Measurements from ENCODE around the gene PIP5KL1. TPM values are rescaled to one million over a fixed set of nuclear protein-coding genes. Genes with fewer than 3 reads are reported as not detected.

PIP5KL1 gene
- total RNA-seq, 1 experiment from 2014 or later, result 5.1 TPM

DNA sequence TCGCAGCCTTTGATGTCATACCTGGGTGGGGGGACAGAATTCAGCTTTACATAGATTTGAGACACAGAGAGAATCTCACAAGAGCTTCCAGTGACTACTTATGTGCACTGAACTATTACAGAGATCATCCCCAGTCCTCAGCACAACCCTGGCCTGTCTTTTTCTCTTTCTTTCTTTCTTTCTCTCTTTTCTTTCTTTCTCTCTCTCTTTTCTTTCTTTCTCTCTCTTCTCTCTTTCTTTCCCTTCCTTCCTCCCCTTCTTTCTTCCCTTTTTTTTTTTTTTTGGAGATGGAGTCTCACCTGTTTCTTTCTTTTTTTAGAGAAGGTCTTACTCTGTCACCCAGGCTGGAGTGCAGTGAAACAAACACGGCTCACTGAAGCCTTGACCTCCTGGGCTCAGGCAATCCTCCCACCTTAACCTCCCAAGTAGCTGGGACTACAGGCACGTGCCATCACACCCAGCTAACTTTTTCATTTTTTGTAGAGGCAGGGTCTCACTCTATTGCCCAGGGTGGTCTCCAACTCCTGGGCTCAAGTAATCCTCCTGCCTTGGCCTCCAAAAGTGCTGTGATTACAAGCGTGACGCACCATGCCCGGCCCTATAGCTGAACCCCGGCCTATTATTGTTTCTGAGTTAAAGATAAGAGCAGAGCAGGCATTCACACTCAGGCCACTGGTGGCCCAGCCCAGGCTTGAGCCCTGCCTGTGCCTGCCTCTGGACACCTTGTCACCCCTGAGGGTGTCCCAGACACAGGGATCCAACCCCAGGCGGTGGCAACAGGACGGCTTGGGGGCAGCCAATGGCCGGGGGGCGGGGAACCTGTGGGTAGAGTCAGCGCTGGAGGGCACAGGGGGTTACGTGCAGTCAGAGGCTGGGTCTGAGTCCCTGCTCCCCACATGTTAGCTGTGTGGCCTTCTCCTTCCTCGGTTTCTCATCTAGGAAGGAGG, 4.3 kb downstream of the PIP5KL1 start:
- H3K27ac ChIP-seq (ENCODE audit: low read length), result no peak overlapping the region

DNA sequence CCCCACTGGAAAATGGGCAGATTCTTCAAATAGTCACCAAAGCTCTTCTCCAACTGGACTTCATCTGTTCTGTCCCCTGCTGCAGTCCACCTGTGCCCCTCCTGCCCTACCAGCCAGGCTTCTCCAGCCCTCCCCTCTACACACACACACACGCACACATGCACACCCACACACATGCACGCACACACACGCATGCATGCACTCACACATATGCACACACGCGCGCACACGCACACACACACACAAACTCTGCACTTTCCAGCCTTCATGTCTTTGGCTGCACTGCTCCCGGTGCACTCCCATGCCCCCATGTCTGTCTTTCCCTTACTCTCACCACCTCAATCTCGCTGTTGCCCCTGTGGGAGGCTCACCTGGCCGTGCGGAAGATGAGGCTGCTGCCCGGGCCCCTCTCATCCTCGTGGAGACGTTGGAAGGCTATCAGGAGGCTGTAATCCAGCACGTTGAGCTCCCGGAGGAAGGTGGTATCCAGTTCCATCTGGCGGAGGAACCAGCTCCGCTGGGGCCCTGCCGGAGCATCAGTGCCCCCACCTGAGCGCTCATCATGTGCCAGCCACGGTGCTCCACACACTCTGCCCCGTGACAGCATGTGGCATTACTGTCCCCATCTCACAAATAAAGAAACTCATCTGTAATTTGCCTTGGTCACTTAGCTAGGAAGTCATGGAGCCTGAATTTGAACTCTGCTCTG, 5.7 kb downstream of the PIP5KL1 start:
- CTCF ChIA-PET, result no interaction called here
- BruUV-seq (replicated peaks), result no TSS peak
- TF ChIP-seq EZH2 (IDR thresholded peaks at IDR 0.05; ENCODE audit: low read length, unreplicated experiment) (no peak), EZH2phosphoT487 (IDR thresholded peaks at IDR 0.05; ENCODE audit: borderline replicate concordance, low read length) (no peak)
- TF ChIP-seq, protein P1, sequence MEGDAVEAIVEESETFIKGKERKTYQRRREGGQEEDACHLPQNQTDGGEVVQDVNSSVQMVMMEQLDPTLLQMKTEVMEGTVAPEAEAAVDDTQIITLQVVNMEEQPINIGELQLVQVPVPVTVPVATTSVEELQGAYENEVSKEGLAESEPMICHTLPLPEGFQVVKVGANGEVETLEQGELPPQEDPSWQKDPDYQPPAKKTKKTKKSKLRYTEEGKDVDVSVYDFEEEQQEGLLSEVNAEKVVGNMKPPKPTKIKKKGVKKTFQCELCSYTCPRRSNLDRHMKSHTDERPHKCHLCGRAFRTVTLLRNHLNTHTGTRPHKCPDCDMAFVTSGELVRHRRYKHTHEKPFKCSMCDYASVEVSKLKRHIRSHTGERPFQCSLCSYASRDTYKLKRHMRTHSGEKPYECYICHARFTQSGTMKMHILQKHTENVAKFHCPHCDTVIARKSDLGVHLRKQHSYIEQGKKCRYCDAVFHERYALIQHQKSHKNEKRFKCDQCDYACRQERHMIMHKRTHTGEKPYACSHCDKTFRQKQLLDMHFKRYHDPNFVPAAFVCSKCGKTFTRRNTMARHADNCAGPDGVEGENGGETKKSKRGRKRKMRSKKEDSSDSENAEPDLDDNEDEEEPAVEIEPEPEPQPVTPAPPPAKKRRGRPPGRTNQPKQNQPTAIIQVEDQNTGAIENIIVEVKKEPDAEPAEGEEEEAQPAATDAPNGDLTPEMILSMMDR (conservative IDR thresholded peaks at IDR 0.05; ENCODE audit: low read depth, low read length), result no peak

More for the DNA sequence above, 4.3 kb downstream of the PIP5KL1 start:
- Histone ChIP-seq H3K4me2 (ENCODE audit: low read length) (no peak overlapping the region), H3K9ac (ENCODE audit: low read length) (no peak overlapping the region), H3K9me2 (replicated peaks; ENCODE audit: low read length) (no peaks in the 10 kb centered on the region), H3F3A (ENCODE audit: low read length, unreplicated experiment) (no peaks in the 10 kb centered on the region), H3K4me3 (ENCODE audit: low read length) (no peak overlapping the region), H4K20me1 (ENCODE audit: low read length) (no peaks in the 10 kb centered on the region), H3K79me2 (ENCODE audit: low read length) (no peaks in the 10 kb centered on the region), H3K27me3 (ENCODE audit: low read length) (no peaks in the 10 kb centered on the region), H3K9me3 (ENCODE audit: low read length) (no peaks in the 10 kb centered on the region), H3K36me3 (ENCODE audit: low read depth, low read length) (no peaks in the 10 kb centered on the region), H3K4me1 (ENCODE audit: insufficient read depth, low read length) (peaks cover 32% of the 10 kb centered on the region), H2AFZ (ENCODE audit: low read length) (no peak overlapping the region)
- ATAC-seq, result no peak
- POLR2A ChIA-PET (ENCODE audit: unreplicated experiment), result no interaction called here
- BruUV-seq (replicated peaks), result no TSS peak
- no peak for TF ChIP-seq EZH2 (IDR thresholded peaks at IDR 0.05; ENCODE audit: low read length, unreplicated experiment)
- TF ChIP-seq, protein P1 (conservative IDR thresholded peaks at IDR 0.05; ENCODE audit: low read depth, low read length), result no peak
- TF ChIP-seq EZH2phosphoT487 (IDR thresholded peaks at IDR 0.05; ENCODE audit: borderline replicate concordance, low read length), result no peak
- CTCF ChIA-PET, result interaction anchor here (0.7 kb wide), 1 partner anchor 159 kb away, joined by 5 read pairs; no protein-coding TSS in a partner anchor
- intact Hi-C loops (cut with micrococcal nuclease), result no loop called here
- no peak for DNase-seq

More for the DNA sequence above, 5.7 kb downstream of the PIP5KL1 start:
- no peaks in the 10 kb centered on the region for H3K9me3 ChIP-seq (ENCODE audit: low read length)
- no peaks in the 10 kb centered on the region for H3K36me3 ChIP-seq (ENCODE audit: low read depth, low read length)
- no peak for ATAC-seq
- H3K4me3 ChIP-seq (ENCODE audit: low read length), result no peak overlapping the region
- H2AFZ ChIP-seq (ENCODE audit: low read length), result no peak overlapping the region
- H3K4me2 ChIP-seq (ENCODE audit: low read length), result no peak overlapping the region
- no peak for DNase-seq
- no peaks in the 10 kb centered on the region for H3K9me2 ChIP-seq (replicated peaks; ENCODE audit: low read length)
- no peaks in the 10 kb centered on the region for H4K20me1 ChIP-seq (ENCODE audit: low read length)
- intact Hi-C loops (cut with micrococcal nuclease), result loop anchor here (5.0 kb wide), 1 partner anchor 333 kb away; no protein-coding TSS in a partner anchor
- no peaks in the 10 kb centered on the region for H3K27me3 ChIP-seq (ENCODE audit: low read length)
- no peaks in the 10 kb centered on the region for H3K79me2 ChIP-seq (ENCODE audit: low read length)
- H3K4me1 ChIP-seq (ENCODE audit: insufficient read depth, low read length), result peaks cover 26% of the 10 kb centered on the region
- POLR2A ChIA-PET (ENCODE audit: unreplicated experiment), result no interaction called here
- H3K9ac ChIP-seq (ENCODE audit: low read length), result no peak overlapping the region
- H3K27ac ChIP-seq (ENCODE audit: low read length), result no peak overlapping the region
- no peaks in the 10 kb centered on the region for H3F3A ChIP-seq (ENCODE audit: low read length, unreplicated experiment)
